Epithelial cell of proximal tubule (primary cell): Measurements from ENCODE around the gene CD27. TPM values are rescaled to one million over a fixed set of nuclear protein-coding genes. Genes with fewer than 3 reads are reported as not detected.
"Not testable (repeated sequence)": the region's sequence is repeated elsewhere in the genome, so short reads cannot be mapped to it uniquely, and the experiment has no call there.

Experiments
- DNase-seq: peaks from one replicate; pipeline ENCODE4 v3.0.0-alpha.2; 2011; ENCODE audit warnings: low read depth
- H3K4me3 ChIP-seq: 2 replicates; pipeline ENCODE4 v1.5.1; 2011; ENCODE audit warnings: low read depth, mild to moderate bottlenecking, low read length
- CTCF ChIP-seq: conservative IDR thresholded peaks from 2 replicates; pipeline ENCODE4 v1.5.1; 2012; ENCODE audit warnings: low read depth, mild to moderate bottlenecking, low read length
- total RNA-seq: library from RNA; depleted of rRNA; stranded (reverse); fragments of >200 nt; gene quantifications from 2 replicates; pipeline ENCODE4 v1.2.3, GENCODE V29; 2015

CD27 gene
- total RNA-seq, 1 donor from 2014 or later: not detected

GRCh38 chr12:6493497-6494257 is 48.9 kb downstream of the CD27 start, which contains the start of gene NCAPD2:
TSS of gene NCAPD2 (plus strand) at chr12:6494102. CDS start at chr12:6495099, 997 bp downstream.
- H3K4me3 ChIP-seq: peak within 1 kb of the TSS; percentile 99
- peak; percentile 56 for DNase-seq
- TF ChIP-seq CTCF: no peak

GRCh38 chr12:6494258-6494743 is 49.5 kb downstream of the CD27 start:
- DNase-seq: no peak
- peak overlapping the region; percentile 99 for H3K4me3 ChIP-seq
- TF ChIP-seq CTCF: peak; percentile 24

- DNase-seq: no peak
- no peak for TF ChIP-seq CTCF
- H3K4me3 ChIP-seq: peak overlapping the region; percentile 99
These were observed 50.2 kb downstream of the CD27 start for GRCh38 chr12:6494968-6495367.

- not testable (repeated sequence) for DNase-seq, H3K4me3 ChIP-seq
These were observed 52.5 kb downstream of the CD27 start for GRCh38 chr12:6497291-6497690.

GRCh38 chr12:6500466-6500865 is 55.7 kb downstream of the CD27 start:
- no peak overlapping the region for H3K4me3 ChIP-seq
- no peak for TF ChIP-seq CTCF
- no peak for DNase-seq

Other genes with a start within 250 kb of the CD27 start
- 284 and 346 TPM in 2 replicates for gene CD9, start 244.6 kb upstream of the CD27 start, total RNA-seq
- 3.5 and 9.6 TPM in 2 replicates for gene PLEKHG6, start 134.3 kb upstream of the CD27 start, total RNA-seq
- gene TNFRSF1A, start 102.9 kb upstream of the CD27 start, total RNA-seq: 163 and 186 TPM in 2 replicates
- gene SCNN1A, start 69.4 kb upstream of the CD27 start, total RNA-seq: 15.6 and 52.2 TPM in 2 replicates
- 108 and 152 TPM in 2 replicates for gene LTBR, start 60.8 kb upstream of the CD27 start, total RNA-seq
- 6.5 and 17.0 TPM in 2 replicates for gene TAPBPL, start 7.1 kb downstream of the CD27 start, total RNA-seq
- gene VAMP1, start 25.7 kb downstream of the CD27 start, total RNA-seq: 2.0 and 2.6 TPM in 2 replicates
- gene MRPL51, start 48.3 kb downstream of the CD27 start, total RNA-seq: 132 and 156 TPM in 2 replicates
- 74.8 and 109 TPM in 2 replicates for gene NCAPD2, start 49.1 kb downstream of the CD27 start, total RNA-seq
- 6,260 and 7,673 TPM in 2 replicates for gene GAPDH, start 89.6 kb downstream of the CD27 start, total RNA-seq
- 7.5 and 11.3 TPM in 2 replicates for gene IFFO1, start 111.1 kb downstream of the CD27 start, total RNA-seq
- 43.2 and 66.0 TPM in 2 replicates for gene NOP2, start 123.3 kb downstream of the CD27 start, total RNA-seq
- 242 and 346 TPM in 2 replicates for gene CHD4, start 162.4 kb downstream of the CD27 start, total RNA-seq
- 0.81 and 0.94 TPM in 2 replicates for gene LPAR5, start 191.0 kb downstream of the CD27 start, total RNA-seq
- 0.58 TPM in 1 of 2 replicates, not detected in the other for gene ACRBP, start 202.5 kb downstream of the CD27 start, total RNA-seq
- 18.4 and 60.0 TPM in 2 replicates for gene ING4, start 218.2 kb downstream of the CD27 start, total RNA-seq
- 19.9 and 21.9 TPM in 2 replicates for gene ZNF384, start 244.4 kb downstream of the CD27 start, total RNA-seq